Astrocyte of the cerebellum (primary cell): ENCODE measurements around the gene TM9SF2.
A peak's percentile ranks its signal among the peaks of the same experiment; 100 is the strongest.
"Not testable (repeated sequence)": the region's sequence is repeated elsewhere in the genome, so short reads cannot be mapped to it uniquely, and the experiment has no call there.

Experiments used
- DNase-seq: peaks from one replicate; pipeline ENCODE4 v3.0.0-alpha.2; 2011; ENCODE audit warnings: low read depth
- H3K4me3 ChIP-seq: 2 replicates; pipeline ENCODE4 v1.5.1; 2011; ENCODE audit warnings: mild to moderate bottlenecking, low read depth, low read length, moderate library complexity
- CTCF ChIP-seq: IDR thresholded peaks from 2 replicates; pipeline ENCODE4 v1.5.1; 2012; ENCODE audit warnings: low read length, low read depth, moderate library complexity, mild to moderate bottlenecking; ENCODE audit errors: missing control alignments
- in situ Hi-C: cut with HindIII; loops from 2 replicates; pipeline ENCODE4 v1.10.0; 2017; ENCODE audit warnings: low sequenced_read_pairs

Gene TM9SF2

DNA sequence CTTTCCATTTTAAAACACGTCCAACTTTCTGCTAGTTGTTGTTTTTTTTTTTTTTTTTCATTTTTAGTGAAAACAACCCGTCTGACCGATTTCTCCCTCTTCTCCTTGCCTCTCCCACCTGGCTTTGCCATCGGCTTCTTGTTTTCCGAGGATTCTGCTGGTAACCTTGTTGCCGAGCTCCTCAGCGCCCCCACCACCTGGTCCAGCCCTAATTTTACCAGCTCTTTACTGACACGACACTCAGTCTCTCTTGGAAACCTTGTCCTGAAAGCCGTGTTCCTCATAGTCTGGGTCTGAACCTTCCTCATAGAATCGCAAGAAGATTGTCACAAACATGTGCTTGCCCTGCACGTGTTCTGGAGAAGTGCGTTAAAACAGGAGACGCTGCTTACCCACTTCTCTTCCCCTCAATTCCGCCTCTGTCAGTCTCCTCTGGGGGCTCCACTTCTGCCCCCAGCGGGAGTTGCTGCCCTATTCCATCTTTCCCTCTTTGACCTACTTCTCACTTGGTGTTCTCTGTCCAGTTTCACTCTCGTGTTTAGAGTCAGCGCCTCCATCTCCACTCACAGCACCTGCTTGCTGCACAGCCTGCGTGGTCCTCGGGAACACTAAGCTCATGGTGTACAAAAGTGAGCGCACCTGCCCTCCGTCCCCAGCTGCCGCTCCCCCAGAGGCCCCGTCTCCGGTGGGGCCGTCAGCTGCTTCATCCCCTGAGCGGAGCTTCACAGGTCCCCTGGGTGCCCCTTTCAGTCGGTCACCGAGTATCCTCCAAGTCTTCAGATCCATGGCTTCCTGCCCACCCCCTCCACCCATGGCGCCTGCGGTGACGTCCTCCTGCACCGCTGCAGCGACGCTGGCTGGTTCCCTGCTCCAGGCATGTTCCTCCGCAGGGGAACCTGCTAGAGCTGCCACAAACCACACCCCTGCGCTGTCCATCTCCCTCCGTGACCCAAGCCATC is 65.1 kb downstream of the TM9SF2 start:
- no peak for DNase-seq
- in situ Hi-C loops, result no loop called here
- H3K4me3 ChIP-seq, result no peak overlapping the region
- TF ChIP-seq CTCF, result no peak

DNA sequence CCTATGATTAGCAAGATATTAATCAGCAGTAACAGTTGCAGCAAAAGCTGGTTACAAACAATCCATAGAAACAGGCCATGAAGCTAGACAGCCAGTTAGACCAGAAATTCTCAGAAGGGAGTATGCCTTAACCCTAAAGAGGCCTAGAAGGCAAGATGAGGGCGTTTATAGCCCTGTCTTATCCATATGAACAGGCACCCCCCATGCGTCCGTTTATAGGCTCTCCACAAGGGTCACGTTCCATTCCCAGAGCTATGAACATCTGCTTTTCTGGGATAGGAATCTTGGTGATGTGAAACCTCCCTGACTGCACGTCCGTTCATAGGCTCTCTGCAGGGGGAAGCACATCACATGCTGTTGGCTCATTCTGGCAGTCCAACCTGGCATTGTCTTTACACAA is 67.6 kb downstream of the TM9SF2 start:
- H3K4me3 ChIP-seq, in situ Hi-C loops, DNase-seq: not testable (repeated sequence)

- in situ Hi-C loops, result no loop called here
- no peak for TF ChIP-seq CTCF
- no peak overlapping the region for H3K4me3 ChIP-seq
- no peak for DNase-seq
Observed at GRCh38 chr13:99572131-99572530, 70.9 kb downstream of the TM9SF2 start.

DNA sequence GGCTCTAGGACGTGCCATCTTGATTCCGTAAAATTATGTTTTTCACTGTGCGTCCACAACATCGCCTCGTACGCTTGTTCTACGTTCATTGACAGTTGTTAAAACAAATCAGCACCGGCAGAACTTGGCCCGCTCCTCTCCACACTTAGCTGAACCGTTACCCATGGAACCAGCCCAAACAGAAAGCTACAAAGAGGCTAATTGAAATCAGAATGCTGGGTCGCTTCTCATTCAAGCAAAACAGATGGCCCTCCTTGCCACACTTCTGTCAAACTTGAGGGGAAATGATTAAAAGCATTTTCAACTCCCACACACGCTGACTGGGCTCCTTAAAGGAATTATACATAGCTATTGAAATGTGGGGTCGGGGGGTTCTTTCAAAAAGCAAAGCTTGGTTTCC is 71.6 kb downstream of the TM9SF2 start:
- H3K4me3 ChIP-seq, result no peak overlapping the region
- TF ChIP-seq CTCF, result no peak
- DNase-seq, result no peak
- in situ Hi-C loops, result no loop called here

- in situ Hi-C loops, result no loop called here
- no peak for DNase-seq
- H3K4me3 ChIP-seq, result no peak overlapping the region
- no peak for TF ChIP-seq CTCF
Observed at GRCh38 chr13:99575376-99576120, 74.3 kb downstream of the TM9SF2 start.

- H3K4me3 ChIP-seq, result no peak overlapping the region
- no peak for DNase-seq
- peak; percentile 41 for TF ChIP-seq CTCF
- in situ Hi-C loops, result no loop called here
Observed at GRCh38 chr13:99577934-99578917, 77.0 kb downstream of the TM9SF2 start.
